Panc1 (cell line): ENCODE data around the gene ZBTB9. TPM values are rescaled to one million over a fixed set of nuclear protein-coding genes. Genes with fewer than 3 reads are reported as not detected.
"Not testable (repeated sequence)": the region's sequence is repeated elsewhere in the genome, so short reads cannot be mapped to it uniquely, and the experiment has no call there.

ENCODE experiments used
- ATAC-seq: fragments of 200-7000 bp; cut with Tn5 transposase; 2 replicates; pipeline ENCODE4 v1.9.1; 2020; ENCODE audit warnings: mild to moderate bottlenecking, moderate library complexity
- BruUV-seq: library from RNA; stranded (reverse); fragments of 400-500 nt; replicated peaks from 2 replicates; lab custom pipeline; 2021; lab: Mats Ljungman, UMichigan
- CTCF ChIA-PET: fragments of 300-600 bp; sonication (Branson Sonifier 250); formaldehyde crosslinking; loops from one replicate; lab custom pipeline; 2022; ENCODE audit warnings: antibody characterized with exemption; lab: Charles Lee
- POLR2A ChIA-PET: fragments of 300-600 bp; sonication (Branson Sonifier 250); formaldehyde crosslinking; loops from one replicate; lab custom pipeline; 2022; ENCODE audit warnings: antibody characterized with exemption; lab: Charles Lee
- DNase-seq: peaks from one replicate; pipeline ENCODE4 v3.0.0-alpha.2; 2010; ENCODE audit warnings: low read depth, low spot score
- H3K27ac ChIP-seq: 2 replicates; pipeline ENCODE4 v1.5.1; 2011; ENCODE audit warnings: mild to moderate bottlenecking, low read length, inconsistent platforms
- H3K27me3 ChIP-seq: fragments of 200-500 bp; sonication (Bioruptor generic); 2 replicates; pipeline ENCODE4 v1.6.0; 2014; ENCODE audit warnings: low read length, inconsistent platforms; ENCODE audit not compliant: control insufficient read depth, insufficient read depth
- H3K36me3 ChIP-seq: fragments of 200-500 bp; sonication (Bioruptor generic); 2 replicates; pipeline ENCODE4 v1.5.1; 2014; ENCODE audit warnings: inconsistent platforms, mild to moderate bottlenecking, low read length, moderate library complexity; ENCODE audit not compliant: control insufficient read depth, insufficient read depth
- H3K4me1 ChIP-seq: 2 replicates; pipeline ENCODE4 v1.5.1; 2011; ENCODE audit warnings: inconsistent platforms, mild to moderate bottlenecking, low read length, moderate library complexity; ENCODE audit not compliant: control insufficient read depth, insufficient read depth
- H3K4me3 ChIP-seq, 2 experiments: 2 replicates each; pipeline ENCODE4 v1.5.1; 2011 to 2012; ENCODE audit warnings: low read depth in 2 of 2, low read length in 2 of 2, mild to moderate bottlenecking in 2 of 2, inconsistent platforms in 1 of 2, moderate library complexity in 1 of 2
- H3K9me3 ChIP-seq: fragments of 200-500 bp; sonication (Bioruptor generic); 2 replicates; pipeline ENCODE4 v1.5.1; 2014; ENCODE audit warnings: low read depth, mild to moderate bottlenecking, inconsistent platforms, low read length, moderate library complexity; ENCODE audit not compliant: control insufficient read depth, insufficient read depth
- CTCF ChIP-seq: fragments of 450-650 bp; IDR thresholded peaks from 2 replicates; pipeline ENCODE4 v1.5.1; 2017; ENCODE audit warnings: mild to moderate bottlenecking
- POLR2AphosphoS5 ChIP-seq: IDR thresholded peaks from 2 replicates; pipeline ENCODE4 v1.6.1; 2012; ENCODE audit warnings: mild to moderate bottlenecking, low read depth, low read length, moderate library complexity
- REST ChIP-seq, 2 experiments: IDR thresholded peaks; 2 replicates each; pipeline ENCODE4 v1.6.1; 2011 to 2012; ENCODE audit warnings: low read depth in 2 of 2, control low read depth in 1 of 2, low read length in 1 of 2, mild to moderate bottlenecking in 1 of 2, moderate library complexity in 1 of 2; ENCODE audit not compliant: insufficient read depth in 1 of 2
- SIN3A ChIP-seq: IDR thresholded peaks from 2 replicates; pipeline ENCODE4 v1.6.1; 2012; ENCODE audit warnings: low read depth, mild to moderate bottlenecking, low read length, moderate library complexity, borderline replicate concordance; ENCODE audit not compliant: insufficient read depth
- TCF7L2 ChIP-seq: IDR thresholded peaks from 2 replicates; pipeline ENCODE4 v1.6.1; 2011; ENCODE audit warnings: mild to moderate bottlenecking, low read depth, low read length, inconsistent platforms
- in situ Hi-C: cut with HindIII; loops from 2 replicates; pipeline ENCODE4 v1.10.0; 2016; ENCODE audit warnings: low sequenced_read_pairs, low pct_unique_long_range_greater_than_20kb
- intact Hi-C: fragments of 100-400 bp; cut with micrococcal nuclease; formaldehyde crosslinking; loops from one replicate; pipeline ENCODE4 v1.10.0; 2022; ENCODE audit not compliant: unreplicated experiment
- total RNA-seq: library from RNA; stranded (reverse); gene quantifications from one replicate; pipeline ENCODE4 v1.2.1, GENCODE V29; 2021; ENCODE audit not compliant: unreplicated experiment

ZBTB9 gene
- total RNA-seq, 1 experiment from 2014 or later: 17.6 TPM

- in situ Hi-C loops (no loop called here), intact Hi-C loops (no loop called here)
- Histone ChIP-seq H3K27me3 (peaks cover 3% of the 10 kb centered on the region; the same call in 1 of the 2 replicates), H3K4me3 (no peak overlapping the region), H3K36me3 (no peaks in the 10 kb centered on the region), H3K27ac (no peak overlapping the region), H3K9me3 (no peaks in the 10 kb centered on the region), H3K4me1 (no peaks in the 10 kb centered on the region)
- ChIA-PET CTCF (no interaction called here), POLR2A (no interaction called here)
- BruUV-seq: no TSS peak
- DNase-seq: no peak
- ATAC-seq: no peak
- TF ChIP-seq CTCF: no peak
- TF ChIP-seq REST (IDR thresholded peaks at IDR 0.05; ENCODE audit: insufficient read depth in 1 of 2, low read depth in 2 of 2, low read length in 1 of 2): no peak
- no peak for TF ChIP-seq SIN3A
- no peak for TF ChIP-seq POLR2AphosphoS5
- TF ChIP-seq TCF7L2: no peak
Measured at GRCh38 chr6:33481192-33481591, 26.8 kb downstream of the ZBTB9 start.

GRCh38 chr6:33482620-33483019 lies 28.2 kb downstream of the ZBTB9 start:
- H3K4me1 ChIP-seq, POLR2A ChIA-PET, DNase-seq: not testable (repeated sequence)

GRCh38 chr6:33483678-33484077 lies 29.3 kb downstream of the ZBTB9 start:
- no peaks in the 10 kb centered on the region for H3K27me3 ChIP-seq
- POLR2A ChIA-PET: interaction anchor here (0.6 kb wide), 1 partner anchor 468 kb away, joined by 3 read pairs; no protein-coding TSS in a partner anchor
- no peak overlapping the region for H3K27ac ChIP-seq
- ATAC-seq (no peak), DNase-seq (no peak)
- in situ Hi-C loops: no loop called here
- CTCF ChIA-PET: no interaction called here
- TF ChIP-seq TCF7L2 (no peak), CTCF (no peak), SIN3A (no peak), REST (IDR thresholded peaks at IDR 0.05; ENCODE audit: insufficient read depth in 1 of 2, low read depth in 2 of 2, low read length in 1 of 2) (no peak), POLR2AphosphoS5 (no peak)
- BruUV-seq: no TSS peak
- no peaks in the 10 kb centered on the region for H3K9me3 ChIP-seq
- H3K4me1 ChIP-seq: no peaks in the 10 kb centered on the region
- H3K36me3 ChIP-seq: no peaks in the 10 kb centered on the region
- intact Hi-C loops: no loop called here
- H3K4me3 ChIP-seq: no peak overlapping the region

More at GRCh38 chr6:33482620-33483019, 28.2 kb downstream of the ZBTB9 start:
- H3K9me3 ChIP-seq, H3K36me3 ChIP-seq, ATAC-seq, BruUV-seq, in situ Hi-C loops, CTCF ChIA-PET, H3K4me3 ChIP-seq, intact Hi-C loops, H3K27ac ChIP-seq, H3K27me3 ChIP-seq: not testable (repeated sequence)
